GM12878 (cell line): Measurements from ENCODE around the gene PPM1A. TPM values are rescaled to one million over a fixed set of nuclear protein-coding genes. Genes with fewer than 3 reads are reported as not detected.

Experiments used
- ATAC-seq: fragments of 200-7000 bp; cut with Tn5 transposase; 3 replicates; pipeline ENCODE4 v1.9.1; 2020; ENCODE audit warnings: mild to moderate bottlenecking, moderate library complexity
- BruUV-seq: library from RNA; stranded (reverse); fragments of 400-500 nt; replicated peaks from 2 replicates; lab custom pipeline; 2021; lab: Mats Ljungman, UMichigan
- CTCF ChIA-PET: fragments of 300-600 bp; sonication (Branson Sonifier 250); formaldehyde crosslinking; extraction: SDS; loops from one replicate; lab custom pipeline; 2021; ENCODE audit warnings: inconsistent platforms; lab: Yijun Ruan, JAX
- POLR2A ChIA-PET: fragments of 350-600 bp; formaldehyde crosslinking; extraction: SDS; loops from one replicate; lab custom pipeline; 2021; ENCODE audit warnings: inconsistent platforms; lab: Charles Lee
- RAD21 ChIA-PET: fragments of 300-600 bp; sonication (Branson Sonifier 250); formaldehyde crosslinking; loops from one replicate; lab custom pipeline; 2023; ENCODE audit warnings: antibody characterized with exemption; ENCODE audit not compliant: unreplicated experiment; lab: Charles Lee
- SMC1A ChIA-PET: fragments of 300-600 bp; sonication (Branson Sonifier 250); formaldehyde crosslinking; loops from one replicate; lab custom pipeline; 2023; ENCODE audit not compliant: unreplicated experiment, uncharacterized antibody; lab: Charles Lee
- DNase-seq: peaks from one replicate; pipeline ENCODE4 v3.0.0-alpha.2; 2011; ENCODE audit warnings: low read depth, low spot score
- FAIRE-seq: peaks from 3 replicates; lab custom pipeline; 2011; peaks lifted over from hg19 to GRCh38; lab: Jason Lieb, UNC
- H2AFZ ChIP-seq: 2 replicates; pipeline ENCODE4 v1.6.0; 2011; ENCODE audit warnings: low read depth, low read length, control low read depth; ENCODE audit not compliant: control insufficient read depth
- H3K27ac ChIP-seq: 2 replicates; pipeline ENCODE4 v1.5.1; 2011; ENCODE audit warnings: control low read depth; ENCODE audit not compliant: control insufficient read depth, insufficient read depth
- H3K27me3 ChIP-seq, 2 experiments: replicated peaks in 1 of 2; 2 replicates each; pipeline versions ENCODE4 v1.6.0 to v1.6.1; 2011; ENCODE audit warnings: low read length in 1 of 2; ENCODE audit not compliant: control insufficient read depth in 2 of 2, insufficient read depth in 2 of 2
- H3K36me3 ChIP-seq, 2 experiments: 2 replicates each; pipeline ENCODE4 v1.5.1; 2011; ENCODE audit warnings: low read length in 1 of 2; ENCODE audit not compliant: control insufficient read depth in 2 of 2, insufficient read depth in 2 of 2
- H3K4me1 ChIP-seq: 2 replicates; pipeline ENCODE4 v1.6.1; 2011; ENCODE audit warnings: mild to moderate bottlenecking, low read length, moderate library complexity, mixed read lengths; ENCODE audit not compliant: control insufficient read depth, insufficient read depth
- H3K4me2 ChIP-seq: 2 replicates; pipeline ENCODE4 v1.6.0; 2011; ENCODE audit warnings: control low read depth; ENCODE audit not compliant: control insufficient read depth, insufficient read depth
- H3K4me3 ChIP-seq: fragments of 200-600 bp; sonication (generic); 2 replicates; pipeline ENCODE4 v1.5.1; 2016
- H3K79me2 ChIP-seq: 2 replicates; pipeline ENCODE4 v1.6.0; 2011; ENCODE audit warnings: low read length; ENCODE audit not compliant: control insufficient read depth, insufficient read depth
- H3K9ac ChIP-seq: 2 replicates; pipeline ENCODE4 v1.8.0; 2011; ENCODE audit warnings: low read length, control low read depth, mixed read lengths; ENCODE audit not compliant: control insufficient read depth, insufficient read depth
- H3K9me3 ChIP-seq: replicated peaks from 3 replicates; pipeline ENCODE4 v1.5.1; 2011; ENCODE audit warnings: mild to moderate bottlenecking, low read length; ENCODE audit not compliant: control insufficient read depth, insufficient read depth
- H4K20me1 ChIP-seq: 2 replicates; pipeline ENCODE4 v1.6.0; 2011; ENCODE audit not compliant: control insufficient read depth, insufficient read depth
- ASH2L ChIP-seq: fragments of 300-600, 200-600 bp; sonication (generic); IDR thresholded peaks from 2 replicates; pipeline ENCODE4 v1.6.1; 2017; ENCODE audit warnings: low read depth, mild to moderate bottlenecking, borderline replicate concordance
- CHD2 ChIP-seq: IDR thresholded peaks from 2 replicates; pipeline ENCODE4 v1.6.1; 2011; ENCODE audit warnings: low read depth, low read length, improper control_type of control experiment, borderline replicate concordance
- FOXM1 ChIP-seq: IDR thresholded peaks from 2 replicates; pipeline ENCODE4 v1.6.1; 2012; ENCODE audit warnings: low read depth, mild to moderate bottlenecking, inconsistent platforms, low read length, moderate library complexity
- MTA2 ChIP-seq: fragments of 450-650 bp; IDR thresholded peaks from 2 replicates; pipeline ENCODE4 v1.6.1; 2016; ENCODE audit warnings: low read depth, mild to moderate bottlenecking, moderate library complexity
- PAX5 ChIP-seq: IDR thresholded peaks from 2 replicates; pipeline ENCODE4 v1.6.1; 2011; ENCODE audit warnings: low read depth, low read length, borderline replicate concordance
- POLR2AphosphoS5 ChIP-seq: IDR thresholded peaks from 2 replicates; pipeline ENCODE4 v1.6.1; 2011; ENCODE audit warnings: mild to moderate bottlenecking, low read length, inconsistent platforms
- TBL1XR1 ChIP-seq: IDR thresholded peaks from 2 replicates; pipeline ENCODE4 v1.6.1; 2012; ENCODE audit warnings: low read depth, low read length, improper control_type of control experiment
- YY1 ChIP-seq: IDR thresholded peaks from 2 replicates; pipeline ENCODE4 v1.6.1; 2011; ENCODE audit warnings: low read depth, mild to moderate bottlenecking, low read length
- ZNF384 ChIP-seq: IDR thresholded peaks from 2 replicates; pipeline ENCODE4 v1.6.1; 2012; ENCODE audit warnings: low read depth, mild to moderate bottlenecking, low read length, improper control_type of control experiment, borderline replicate concordance
- ZNF687 ChIP-seq: fragments of 450-650 bp; IDR thresholded peaks from 2 replicates; pipeline ENCODE4 v1.6.1; 2017; ENCODE audit warnings: mild to moderate bottlenecking, moderate library complexity
- WGBS: methylation state at CpG from one replicate; pipeline ENCODE4 v1.1.6; 2016; ENCODE audit warnings: low lambda C conversion rate; ENCODE audit not compliant: insufficient replicate concordance, insufficient coverage; ENCODE audit errors: missing lambda C conversion rate; 5-methylcytosine and 5-hydroxymethylcytosine counted together
- in situ Hi-C: fragments of 300-500 bp; cut with MboI; formaldehyde crosslinking; loops from 9 replicates; pipeline ENCODE4 v1.14.3; 2018; ENCODE audit warnings: mixed read lengths
- intact Hi-C: fragments of 100-400 bp; cut with micrococcal nuclease; formaldehyde crosslinking; loops from one replicate; pipeline ENCODE4 v1.14.2; 2022; ENCODE audit not compliant: unreplicated experiment
- polyA plus RNA-seq, 11 experiments: library from polyadenylated mRNA; depleted of rRNA in 4 of 11; unstranded in 6 of 11; stranded (reverse) in 5 of 11; fragments of >200 nt; fragmentation: Nextera tagmentation in 4 of 11; fragmentation: Illumina TruSeq in 1 of 11; extraction: Ambion mirVana in 4 of 11; extraction: Trizol in 1 of 11; gene quantifications; 1 replicate in 1 of 11; 2 replicates in 10 of 11; pipeline versions ENCODE4 v1.2.1 to v1.2.3, GENCODE V29; 2011 to 2016; ENCODE audit warnings: inconsistent platforms in 2 of 11, missing spikeins in 2 of 11, low read depth in 1 of 11
- total RNA-seq, 4 experiments: library from RNA; depleted of rRNA in 3 of 4; stranded (reverse); fragments of >200 nt in 3 of 4; fragmentation: Illumina TruSeq in 1 of 4; extraction: Trizol in 1 of 4; gene quantifications; 2 replicates each; pipeline versions ENCODE4 v1.2.1 to v1.2.3, GENCODE V29; 2013 to 2021

Gene PPM1A
- total and polyA plus RNA-seq, 10 of the 15 experiments (the other 5 are each of a cell fraction or from before 2014, with no cell fraction given), result 16.8 to 124 (median 47.0) TPM

- no peak overlapping the region for H3K4me3 ChIP-seq
- ChIA-PET POLR2A (interaction anchor here (0.7 to 15.6 kb wide), 6 partner anchors 12 to 112 kb away, joined by 3 to 251 read pairs (median 48); partner anchors contain the start of gene PPM1A), SMC1A (interaction anchor here (0.7 to 17.6 kb wide), 12 partner anchors 9 to 115 kb away, joined by 3 to 303 read pairs (median 6); partner anchors contain the start of gene PPM1A), CTCF (interaction anchor here (0.7 to 6.3 kb wide), 12 partner anchors 9 to 132 kb away, joined by 3 to 38 read pairs (median 6); partner anchors contain the start of gene PPM1A), RAD21 (interaction anchor here (1.0 to 15.8 kb wide), 8 partner anchors 11 to 138 kb away, joined by 3 to 446 read pairs (median 5); partner anchors contain the start of gene PPM1A)
- no peaks in the 10 kb centered on the region for H3K27me3 ChIP-seq
- H3K9ac ChIP-seq, result no peak overlapping the region
- FAIRE-seq, result no peak
- DNase-seq, result no peak
- no peaks in the 10 kb centered on the region for H3K36me3 ChIP-seq
- H3K27ac ChIP-seq, result 0 out of 2 replicates have a peak overlapping the region, but pooled peaks have one; percentile 13
- H3K4me2 ChIP-seq, result no peak overlapping the region
- intact Hi-C loops (no loop called here), in situ Hi-C loops (no loop called here)
- H3K4me1 ChIP-seq, result peaks cover 40% of the 10 kb centered on the region
- H3K9me3 ChIP-seq, result no peaks in the 10 kb centered on the region
- TSS peak; percentile 65 for BruUV-seq
- 98% methylated on average over 4 of the region's 4 CpGs for WGBS
- H4K20me1 ChIP-seq, result no peaks in the 10 kb centered on the region
- TF ChIP-seq ASH2L (no peak), ZNF384 (no peak), FOXM1 (no peak), ZNF687 (peak; percentile 54; the same call in 1 of the 2 replicates), TBL1XR1 (no peak), PAX5 (no peak), MTA2 (no peak), YY1 (peak; percentile 76), POLR2AphosphoS5 (0 out of 2 replicates have a peak, but pooled peaks have one; percentile 43), CHD2 (no peak)
- H2AFZ ChIP-seq, result no peak overlapping the region
- no peaks in the 10 kb centered on the region for H3K79me2 ChIP-seq
- no peak for ATAC-seq
Measured at GRCh38 chr14:60215520-60216420, 33.3 kb upstream of the PPM1A start.
